Measurements from ENCODE around the gene TBC1D13.

DNA sequence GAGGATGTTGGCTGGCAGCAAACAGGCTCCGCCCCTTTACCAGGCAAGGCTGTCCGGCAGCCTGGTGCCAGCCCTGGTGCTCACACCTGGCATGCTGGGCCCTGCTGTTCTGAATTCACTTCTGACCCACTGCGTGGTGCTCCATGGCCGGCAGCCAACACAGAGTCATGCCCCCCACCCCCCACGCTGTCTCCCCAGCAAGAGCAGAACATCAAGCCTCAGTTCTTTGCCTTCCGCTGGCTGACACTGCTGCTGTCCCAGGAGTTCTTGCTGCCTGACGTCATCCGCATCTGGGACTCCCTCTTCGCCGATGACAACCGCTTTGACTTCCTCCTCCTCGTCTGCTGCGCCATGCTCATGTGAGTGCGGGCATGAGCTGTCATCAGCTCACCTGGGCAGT, 18.6 kb downstream of the TBC1D13 start:
- TF ChIP-seq GABPB1 (CRISPR knock-in tag; IDR thresholded peaks at IDR 0.05): no peak
- TF ChIP-seq, protein P1, sequence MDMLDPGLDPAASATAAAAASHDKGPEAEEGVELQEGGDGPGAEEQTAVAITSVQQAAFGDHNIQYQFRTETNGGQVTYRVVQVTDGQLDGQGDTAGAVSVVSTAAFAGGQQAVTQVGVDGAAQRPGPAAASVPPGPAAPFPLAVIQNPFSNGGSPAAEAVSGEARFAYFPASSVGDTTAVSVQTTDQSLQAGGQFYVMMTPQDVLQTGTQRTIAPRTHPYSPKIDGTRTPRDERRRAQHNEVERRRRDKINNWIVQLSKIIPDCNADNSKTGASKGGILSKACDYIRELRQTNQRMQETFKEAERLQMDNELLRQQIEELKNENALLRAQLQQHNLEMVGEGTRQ (CRISPR knock-in tag; IDR thresholded peaks at IDR 0.05): no peak
- no peak for TF ChIP-seq PHF8 (IDR thresholded peaks at IDR 0.05; ENCODE audit: borderline replicate concordance, low read length)
- no peak for TF ChIP-seq OTX1 (CRISPR knock-in tag; IDR thresholded peaks at IDR 0.05)
- no peak for TF ChIP-seq ARNT (IDR thresholded peaks at IDR 0.05)
- TF ChIP-seq POLR2A (conservative IDR thresholded peaks at IDR 0.05): no peak
- TF ChIP-seq, protein P2, sequence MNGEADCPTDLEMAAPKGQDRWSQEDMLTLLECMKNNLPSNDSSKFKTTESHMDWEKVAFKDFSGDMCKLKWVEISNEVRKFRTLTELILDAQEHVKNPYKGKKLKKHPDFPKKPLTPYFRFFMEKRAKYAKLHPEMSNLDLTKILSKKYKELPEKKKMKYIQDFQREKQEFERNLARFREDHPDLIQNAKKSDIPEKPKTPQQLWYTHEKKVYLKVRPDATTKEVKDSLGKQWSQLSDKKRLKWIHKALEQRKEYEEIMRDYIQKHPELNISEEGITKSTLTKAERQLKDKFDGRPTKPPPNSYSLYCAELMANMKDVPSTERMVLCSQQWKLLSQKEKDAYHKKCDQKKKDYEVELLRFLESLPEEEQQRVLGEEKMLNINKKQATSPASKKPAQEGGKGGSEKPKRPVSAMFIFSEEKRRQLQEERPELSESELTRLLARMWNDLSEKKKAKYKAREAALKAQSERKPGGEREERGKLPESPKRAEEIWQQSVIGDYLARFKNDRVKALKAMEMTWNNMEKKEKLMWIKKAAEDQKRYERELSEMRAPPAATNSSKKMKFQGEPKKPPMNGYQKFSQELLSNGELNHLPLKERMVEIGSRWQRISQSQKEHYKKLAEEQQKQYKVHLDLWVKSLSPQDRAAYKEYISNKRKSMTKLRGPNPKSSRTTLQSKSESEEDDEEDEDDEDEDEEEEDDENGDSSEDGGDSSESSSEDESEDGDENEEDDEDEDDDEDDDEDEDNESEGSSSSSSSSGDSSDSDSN (IDR thresholded peaks at IDR 0.05; ENCODE audit: borderline replicate concordance in 1 of 2, low read depth in 2 of 2, low read length in 2 of 2): no peak
- TF ChIP-seq POLR2AphosphoS2 (IDR thresholded peaks at IDR 0.05; ENCODE audit: low read length): no peak
- TF ChIP-seq SMARCA5 (IDR thresholded peaks at IDR 0.05): no peak
- TF ChIP-seq POLR2AphosphoS5 (IDR thresholded peaks at IDR 0.05; ENCODE audit: control insufficient read depth, insufficient read depth, low read depth, low read length): no peak
- no peak for TF ChIP-seq SMC3 (conservative IDR thresholded peaks at IDR 0.05; ENCODE audit: insufficient read depth, low read depth, low read length)
- no peak for TF ChIP-seq HCFC1 (IDR thresholded peaks at IDR 0.05; ENCODE audit: low read depth, low read length)
